Panc1 (cell line): ENCODE data around the gene TP73. TPM values are rescaled to one million over a fixed set of nuclear protein-coding genes. Genes with fewer than 3 reads are reported as not detected.

Experiments
- ATAC-seq: fragments of 200-7000 bp; cut with Tn5 transposase; 2 replicates; pipeline ENCODE4 v1.9.1; 2020; ENCODE audit warnings: mild to moderate bottlenecking, moderate library complexity
- BruUV-seq: library from RNA; stranded (reverse); fragments of 400-500 nt; replicated peaks from 2 replicates; lab custom pipeline; 2021; lab: Mats Ljungman, UMichigan
- CTCF ChIA-PET: fragments of 300-600 bp; sonication (Branson Sonifier 250); formaldehyde crosslinking; loops from one replicate; lab custom pipeline; 2022; ENCODE audit warnings: antibody characterized with exemption; lab: Charles Lee
- POLR2A ChIA-PET: fragments of 300-600 bp; sonication (Branson Sonifier 250); formaldehyde crosslinking; loops from one replicate; lab custom pipeline; 2022; ENCODE audit warnings: antibody characterized with exemption; lab: Charles Lee
- DNase-seq: peaks from one replicate; pipeline ENCODE4 v3.0.0-alpha.2; 2010; ENCODE audit warnings: low read depth, low spot score
- H3K27ac ChIP-seq: 2 replicates; pipeline ENCODE4 v1.5.1; 2011; ENCODE audit warnings: mild to moderate bottlenecking, low read length, inconsistent platforms
- H3K27me3 ChIP-seq: fragments of 200-500 bp; sonication (Bioruptor generic); 2 replicates; pipeline ENCODE4 v1.6.0; 2014; ENCODE audit warnings: low read length, inconsistent platforms; ENCODE audit not compliant: control insufficient read depth, insufficient read depth
- H3K36me3 ChIP-seq: fragments of 200-500 bp; sonication (Bioruptor generic); 2 replicates; pipeline ENCODE4 v1.5.1; 2014; ENCODE audit warnings: inconsistent platforms, mild to moderate bottlenecking, low read length, moderate library complexity; ENCODE audit not compliant: control insufficient read depth, insufficient read depth
- H3K4me1 ChIP-seq: 2 replicates; pipeline ENCODE4 v1.5.1; 2011; ENCODE audit warnings: inconsistent platforms, mild to moderate bottlenecking, low read length, moderate library complexity; ENCODE audit not compliant: control insufficient read depth, insufficient read depth
- H3K4me3 ChIP-seq, 2 experiments: 2 replicates each; pipeline ENCODE4 v1.5.1; 2011 to 2012; ENCODE audit warnings: low read depth in 2 of 2, low read length in 2 of 2, mild to moderate bottlenecking in 2 of 2, inconsistent platforms in 1 of 2, moderate library complexity in 1 of 2
- H3K9me3 ChIP-seq: fragments of 200-500 bp; sonication (Bioruptor generic); 2 replicates; pipeline ENCODE4 v1.5.1; 2014; ENCODE audit warnings: low read depth, mild to moderate bottlenecking, inconsistent platforms, low read length, moderate library complexity; ENCODE audit not compliant: control insufficient read depth, insufficient read depth
- CTCF ChIP-seq: fragments of 450-650 bp; IDR thresholded peaks from 2 replicates; pipeline ENCODE4 v1.5.1; 2017; ENCODE audit warnings: mild to moderate bottlenecking
- POLR2AphosphoS5 ChIP-seq: IDR thresholded peaks from 2 replicates; pipeline ENCODE4 v1.6.1; 2012; ENCODE audit warnings: mild to moderate bottlenecking, low read depth, low read length, moderate library complexity
- REST ChIP-seq, 2 experiments: IDR thresholded peaks; 2 replicates each; pipeline ENCODE4 v1.6.1; 2011 to 2012; ENCODE audit warnings: low read depth in 2 of 2, control low read depth in 1 of 2, low read length in 1 of 2, mild to moderate bottlenecking in 1 of 2, moderate library complexity in 1 of 2; ENCODE audit not compliant: insufficient read depth in 1 of 2
- SIN3A ChIP-seq: IDR thresholded peaks from 2 replicates; pipeline ENCODE4 v1.6.1; 2012; ENCODE audit warnings: low read depth, mild to moderate bottlenecking, low read length, moderate library complexity, borderline replicate concordance; ENCODE audit not compliant: insufficient read depth
- TCF7L2 ChIP-seq: IDR thresholded peaks from 2 replicates; pipeline ENCODE4 v1.6.1; 2011; ENCODE audit warnings: mild to moderate bottlenecking, low read depth, low read length, inconsistent platforms
- in situ Hi-C: cut with HindIII; loops from 2 replicates; pipeline ENCODE4 v1.10.0; 2016; ENCODE audit warnings: low sequenced_read_pairs, low pct_unique_long_range_greater_than_20kb
- intact Hi-C: fragments of 100-400 bp; cut with micrococcal nuclease; formaldehyde crosslinking; loops from one replicate; pipeline ENCODE4 v1.10.0; 2022; ENCODE audit not compliant: unreplicated experiment
- total RNA-seq: library from RNA; stranded (reverse); gene quantifications from one replicate; pipeline ENCODE4 v1.2.1, GENCODE V29; 2021; ENCODE audit not compliant: unreplicated experiment

The TP73 gene
- total RNA-seq, 1 experiment from 2014 or later = 4.7 TPM

- DNase-seq (no peak), ATAC-seq (no peak)
- Histone ChIP-seq H3K27ac (no peak overlapping the region), H3K9me3 (no peaks in the 10 kb centered on the region), H3K4me3 (no peak overlapping the region), H3K27me3 (no peaks in the 10 kb centered on the region), H3K4me1 (peaks cover 7% of the 10 kb centered on the region), H3K36me3 (no peaks in the 10 kb centered on the region)
- no peak for TF ChIP-seq REST (IDR thresholded peaks at IDR 0.05; ENCODE audit: insufficient read depth in 1 of 2, low read depth in 2 of 2, low read length in 1 of 2)
- no peak for TF ChIP-seq POLR2AphosphoS5
- TF ChIP-seq TCF7L2 = no peak
- no peak for TF ChIP-seq CTCF
- TF ChIP-seq SIN3A = no peak
- intact Hi-C loops = no loop called here
- no TSS peak for BruUV-seq
- POLR2A ChIA-PET = no interaction called here
- CTCF ChIA-PET = no interaction called here
- in situ Hi-C loops = no loop called here
Measured at GRCh38 chr1:3603571-3604467, 48.5 kb upstream of the TP73 start.

GRCh38 chr1:3604468-3604974, 47.8 kb upstream of the TP73 start:
- ChIA-PET CTCF (no interaction called here), POLR2A (no interaction called here)
- H3K27ac ChIP-seq = no peak overlapping the region
- H3K4me1 ChIP-seq = peaks cover under 1% of the 10 kb centered on the region; the same call in 1 of the 2 replicates
- H3K36me3 ChIP-seq = no peaks in the 10 kb centered on the region
- no TSS peak for BruUV-seq
- no peak for ATAC-seq
- H3K27me3 ChIP-seq = no peaks in the 10 kb centered on the region
- in situ Hi-C loops = no loop called here
- TF ChIP-seq SIN3A (no peak), TCF7L2 (no peak), CTCF (no peak), REST (IDR thresholded peaks at IDR 0.05; ENCODE audit: insufficient read depth in 1 of 2, low read depth in 2 of 2, low read length in 1 of 2) (no peak), POLR2AphosphoS5 (no peak)
- no peak for DNase-seq
- intact Hi-C loops = no loop called here
- no peak overlapping the region for H3K4me3 ChIP-seq
- no peaks in the 10 kb centered on the region for H3K9me3 ChIP-seq
